Natural killer cell treated with Interleukin-12 subunit alpha and Interleukin-12 subunit beta and Interleukin-15 and Interleukin-18, amount 100 ng/mL, for 72 hours (primary cell): Measurements from ENCODE around the gene KIAA1586. TPM values are rescaled to one million over a fixed set of nuclear protein-coding genes. Genes with fewer than 3 reads are reported as not detected.
"Not testable (repeated sequence)": the region's sequence is repeated elsewhere in the genome, so short reads cannot be mapped to it uniquely, and the experiment has no call there.

Experiments
- ATAC-seq, 2 donors: fragments of 150-1000 bp; cut with Tn5 transposase in 1 of 2; sonication (Bioruptor Pico), chemical (Tn5 transposase) in 1 of 2; 2 replicates each; pipeline ENCODE4 v1.10.0; 2021
- DNase-seq: peaks from one replicate; pipeline ENCODE4 v3.0.0; 2022; ENCODE audit warnings: low spot score
- H3K27ac Mint-ChIP-seq, 2 donors: 1 replicate in 1 of 2; 2 replicates in 1 of 2; pipeline ENCODE4 v1.8.0; 2022; ENCODE audit warnings: mixed read lengths in 2 of 2, mild to moderate bottlenecking in 1 of 2, moderate library complexity in 1 of 2
- H3K27me3 Mint-ChIP-seq, 2 donors: 1 replicate in 1 of 2; 2 replicates in 1 of 2; pipeline ENCODE4 v1.8.0; 2022; ENCODE audit warnings: mixed read lengths in 2 of 2
- H3K36me3 Mint-ChIP-seq: one replicate; pipeline ENCODE4 v1.8.0; 2022; ENCODE audit warnings: mixed read lengths
- H3K4me1 Mint-ChIP-seq, 2 donors: 1 replicate in 1 of 2; 2 replicates in 1 of 2; pipeline ENCODE4 v1.8.0; 2022; ENCODE audit warnings: low read depth in 2 of 2, mixed read lengths in 2 of 2, mild to moderate bottlenecking in 1 of 2
- H3K4me3 Mint-ChIP-seq: one replicate; pipeline ENCODE4 v1.8.0; 2022; ENCODE audit warnings: mixed read lengths
- H3K9me3 Mint-ChIP-seq: 2 replicates; pipeline ENCODE4 v1.8.0; 2022; ENCODE audit warnings: mixed read lengths
- total RNA-seq, 2 donors: library from RNA; stranded (reverse); gene quantifications; one replicate each; pipeline ENCODE4 v1.2.3, GENCODE V29; 2022

KIAA1586 gene
- total RNA-seq, 2 donors from 2014 or later, result 11.4 to 16.8 TPM

- peaks cover 15% of the 10 kb centered on the region for H3K36me3 Mint-ChIP-seq
- peaks cover 14% of the 10 kb centered on the region for H3K9me3 Mint-ChIP-seq
- H3K4me1 Mint-ChIP-seq, result no peaks in the 10 kb centered on the region
- H3K27me3 Mint-ChIP-seq, result peaks cover 10 to 16% of the 10 kb centered on the region in 2 donors
- ATAC-seq (no peak), DNase-seq (no peak)
- no peak overlapping the region for H3K4me3 Mint-ChIP-seq
- no peak overlapping the region for H3K27ac Mint-ChIP-seq
Measured at GRCh38 chr6:57026001-57026400, 20.5 kb upstream of the KIAA1586 start.

DNA sequence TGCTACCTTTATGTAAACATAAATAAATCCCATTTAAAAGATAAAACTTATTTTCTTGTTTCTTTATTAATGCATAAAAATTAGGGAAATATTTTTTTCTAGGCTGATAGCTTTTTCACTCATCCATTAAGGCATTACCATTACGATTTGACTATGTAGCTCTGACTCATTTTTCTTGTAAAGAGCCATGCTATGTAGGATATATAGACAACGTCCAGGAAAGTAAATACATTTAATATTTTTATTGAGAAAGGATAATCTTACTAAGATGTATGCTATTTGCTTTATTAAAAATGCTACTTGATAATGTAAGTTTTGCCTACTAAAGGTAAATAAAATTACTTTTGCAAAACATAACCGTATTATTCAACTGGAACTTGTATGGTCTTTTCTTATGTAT is 19.2 kb upstream of the KIAA1586 start:
- H3K27ac Mint-ChIP-seq, result no peak overlapping the region
- peaks cover 18 to 25% of the 10 kb centered on the region in 2 donors for H3K27me3 Mint-ChIP-seq
- H3K4me1 Mint-ChIP-seq, result no peaks in the 10 kb centered on the region
- no peak for DNase-seq
- H3K4me3 Mint-ChIP-seq, result no peak overlapping the region
- no peak for ATAC-seq
- H3K9me3 Mint-ChIP-seq, result peaks cover 14% of the 10 kb centered on the region
- peaks cover 15% of the 10 kb centered on the region for H3K36me3 Mint-ChIP-seq

- H3K4me1 Mint-ChIP-seq, result no peaks in the 10 kb centered on the region
- H3K9me3 Mint-ChIP-seq, result peaks cover 14% of the 10 kb centered on the region
- no peak overlapping the region for H3K4me3 Mint-ChIP-seq
- H3K36me3 Mint-ChIP-seq, result peaks cover 14% of the 10 kb centered on the region
- H3K27ac Mint-ChIP-seq, result no peak overlapping the region
- ATAC-seq, result no peak
- no peak for DNase-seq
- peaks cover 22 to 36% of the 10 kb centered on the region in 2 donors for H3K27me3 Mint-ChIP-seq
Measured at GRCh38 chr6:57029213-57029612, 17.3 kb upstream of the KIAA1586 start.

- H3K4me1 Mint-ChIP-seq, result no peaks in the 10 kb centered on the region
- no peaks in the 10 kb centered on the region for H3K36me3 Mint-ChIP-seq
- no peaks in the 10 kb centered on the region for H3K9me3 Mint-ChIP-seq
- peaks cover 22 to 39% of the 10 kb centered on the region in 2 donors for H3K27me3 Mint-ChIP-seq
- DNase-seq (no peak), ATAC-seq (no peak)
- H3K4me3 Mint-ChIP-seq, result no peak overlapping the region
- no peak overlapping the region for H3K27ac Mint-ChIP-seq
Measured at GRCh38 chr6:57033228-57033627, 13.3 kb upstream of the KIAA1586 start.

GRCh38 chr6:57035549-57035948 is 10.9 kb upstream of the KIAA1586 start:
- Mint-ChIP-seq H3K27me3 (peaks cover 29 to 54% of the 10 kb centered on the region in 2 donors), H3K4me1 (no peaks in the 10 kb centered on the region), H3K27ac (no peak overlapping the region), H3K9me3 (no peaks in the 10 kb centered on the region), H3K36me3 (no peaks in the 10 kb centered on the region), H3K4me3 (no peak overlapping the region)
- ATAC-seq (no peak), DNase-seq (no peak)

DNA sequence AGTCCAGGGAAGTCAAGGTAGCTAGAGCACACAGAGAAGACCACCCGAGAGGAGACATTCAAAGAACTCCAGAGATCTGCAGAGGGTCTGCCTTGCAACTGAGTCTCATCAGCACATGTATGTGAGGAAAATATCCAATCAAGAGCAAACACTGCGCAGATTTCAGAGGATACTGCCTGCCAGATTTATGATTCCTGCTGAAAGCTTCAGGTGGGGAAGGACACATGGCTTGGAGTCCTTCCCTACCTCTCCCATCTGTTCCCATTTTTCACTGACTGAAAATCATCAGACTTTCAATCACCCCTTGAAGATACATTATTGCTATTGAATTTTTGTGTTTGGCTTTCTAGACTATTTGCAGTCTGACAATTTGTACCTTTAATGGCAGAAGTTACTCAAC is 7.6 kb upstream of the KIAA1586 start:
- Mint-ChIP-seq H3K27ac (no peak overlapping the region), H3K4me1 (no peaks in the 10 kb centered on the region), H3K36me3 (no peaks in the 10 kb centered on the region), H3K4me3 (no peak overlapping the region), H3K9me3 (no peaks in the 10 kb centered on the region), H3K27me3 (peaks cover 33 to 53% of the 10 kb centered on the region in 2 donors)
- DNase-seq (no peak), ATAC-seq (no peak)

GRCh38 chr6:57040011-57040410 is 6.5 kb upstream of the KIAA1586 start:
- Mint-ChIP-seq H3K4me3 (no peak overlapping the region), H3K27me3 (peaks cover 32 to 59% of the 10 kb centered on the region in 2 donors), H3K9me3 (no peaks in the 10 kb centered on the region), H3K36me3 (no peaks in the 10 kb centered on the region), H3K27ac (no peak overlapping the region), H3K4me1 (no peaks in the 10 kb centered on the region)
- ATAC-seq (no peak), DNase-seq (no peak)

DNA sequence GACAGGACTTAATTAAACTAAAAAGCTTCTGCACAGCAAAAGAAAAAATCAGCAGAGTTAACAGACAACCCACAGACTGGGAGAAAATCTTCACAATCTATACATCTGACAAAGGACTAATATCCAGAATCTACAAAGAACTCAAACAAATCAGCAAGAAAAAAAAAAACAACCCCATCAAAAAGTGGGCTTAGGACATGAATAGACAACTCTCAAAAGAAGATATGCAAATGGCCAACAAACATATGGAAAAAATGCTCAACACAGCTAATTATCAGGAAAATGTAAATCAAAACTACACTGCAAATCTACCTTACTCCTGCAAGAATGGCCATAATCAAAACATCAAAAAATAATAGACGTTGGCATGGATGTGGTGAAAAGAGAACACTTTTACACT is 2.4 kb upstream of the KIAA1586 start:
- not testable (repeated sequence) for H3K9me3 Mint-ChIP-seq, H3K27ac Mint-ChIP-seq, H3K36me3 Mint-ChIP-seq, DNase-seq, H3K4me3 Mint-ChIP-seq, ATAC-seq
- peaks cover 12 to 13% of the 10 kb centered on the region in 2 donors for H3K4me1 Mint-ChIP-seq
- H3K27me3 Mint-ChIP-seq, result peaks cover 23 to 35% of the 10 kb centered on the region in 2 donors

DNA sequence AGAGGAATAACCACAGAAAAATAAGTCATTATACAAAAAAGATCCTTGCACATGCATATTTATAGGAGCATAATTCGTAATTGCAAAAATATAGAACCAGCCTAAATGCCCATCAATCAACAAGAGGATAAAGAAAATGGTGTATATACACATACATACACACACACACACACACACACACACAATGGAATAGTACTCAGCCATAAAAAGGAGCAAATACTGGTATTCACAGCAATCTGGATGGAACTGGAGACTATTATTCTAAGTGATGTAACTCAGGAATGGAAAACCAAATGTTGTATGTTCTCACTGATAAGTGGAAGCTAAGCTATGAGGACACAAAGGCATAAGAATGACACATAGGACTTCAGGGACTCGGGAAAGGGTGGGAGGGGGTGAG is 1.9 kb upstream of the KIAA1586 start:
- no peak overlapping the region for H3K4me3 Mint-ChIP-seq
- no peaks in the 10 kb centered on the region for H3K36me3 Mint-ChIP-seq
- ATAC-seq (no peak), DNase-seq (no peak)
- peaks cover 14 to 18% of the 10 kb centered on the region in 2 donors for H3K4me1 Mint-ChIP-seq
- no peaks in the 10 kb centered on the region for H3K9me3 Mint-ChIP-seq
- H3K27me3 Mint-ChIP-seq, result peaks cover 21 to 30% of the 10 kb centered on the region in 2 donors
- no peak overlapping the region for H3K27ac Mint-ChIP-seq

DNA sequence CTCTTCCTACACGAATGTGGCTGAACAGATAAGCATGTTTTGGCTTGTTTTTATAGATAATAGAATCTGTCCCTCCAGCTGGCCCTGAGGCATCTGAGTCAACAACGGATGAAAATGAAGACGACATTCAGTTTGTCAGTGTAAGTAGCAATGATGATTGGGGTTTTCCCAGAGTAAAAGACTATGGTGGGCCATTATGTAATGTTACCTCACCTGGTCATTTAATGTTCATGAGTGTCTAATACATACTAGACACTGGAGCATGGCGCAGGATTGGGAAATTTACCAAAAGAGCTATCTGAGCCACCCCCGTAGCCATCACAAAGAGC is 728 bp downstream of the KIAA1586 start:
- ATAC-seq, result peak in 1 of 2 donors; percentile 21
- Mint-ChIP-seq H3K4me1 (peaks cover 16 to 22% of the 10 kb centered on the region in 2 donors), H3K27me3 (peaks cover 12 to 16% of the 10 kb centered on the region in 2 donors)
- not testable (repeated sequence) for DNase-seq, H3K9me3 Mint-ChIP-seq, H3K4me3 Mint-ChIP-seq, H3K27ac Mint-ChIP-seq, H3K36me3 Mint-ChIP-seq

- not testable (repeated sequence) for DNase-seq, H3K36me3 Mint-ChIP-seq, H3K9me3 Mint-ChIP-seq, ATAC-seq
- Mint-ChIP-seq H3K27me3 (peaks cover 10 to 14% of the 10 kb centered on the region in 2 donors), H3K27ac (peak overlapping the region in 1 of 2 donors; percentile 21), H3K4me1 (peaks cover 16 to 22% of the 10 kb centered on the region in 2 donors), H3K4me3 (peak overlapping the region; percentile 72)
Measured at GRCh38 chr6:57047859-57048258, 1.4 kb downstream of the KIAA1586 start.

GRCh38 chr6:57048577-57048976 is 2.1 kb downstream of the KIAA1586 start:
- no peaks in the 10 kb centered on the region for H3K9me3 Mint-ChIP-seq
- H3K4me3 Mint-ChIP-seq, result peak overlapping the region; percentile 72
- peaks cover 11% of the 10 kb centered on the region for H3K36me3 Mint-ChIP-seq
- H3K27ac Mint-ChIP-seq, result peak overlapping the region in 1 of 2 donors; percentile 21
- peaks cover 5 to 9% of the 10 kb centered on the region in 2 donors for H3K27me3 Mint-ChIP-seq
- ATAC-seq (no peak), DNase-seq (no peak)
- H3K4me1 Mint-ChIP-seq, result peaks cover 16 to 22% of the 10 kb centered on the region in 2 donors

DNA sequence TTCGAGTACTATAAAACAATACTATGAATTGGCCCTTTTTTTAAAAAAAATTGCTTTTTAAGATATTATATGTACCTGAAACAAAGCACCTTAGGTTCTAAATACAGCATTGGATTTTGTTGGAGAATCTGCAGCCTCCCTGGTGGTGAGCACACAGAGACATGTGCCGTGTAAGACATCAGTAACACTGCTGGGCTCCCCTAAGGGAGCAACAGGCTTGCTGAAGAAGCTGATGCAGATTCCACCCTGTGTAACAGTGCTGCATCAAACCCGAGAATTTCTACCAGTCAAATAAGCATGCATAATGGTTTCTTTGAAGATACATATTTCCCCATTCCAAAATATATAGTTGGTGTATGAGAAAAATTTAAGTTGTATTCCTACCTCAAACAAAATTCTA is 17.4 kb downstream of the KIAA1586 start:
- no peak for DNase-seq
- Mint-ChIP-seq H3K4me3 (no peak overlapping the region), H3K4me1 (no peaks in the 10 kb centered on the region), H3K27ac (no peak overlapping the region), H3K9me3 (no peaks in the 10 kb centered on the region), H3K27me3 (no peaks in the 10 kb centered on the region), H3K36me3 (peaks cover 19% of the 10 kb centered on the region)
- ATAC-seq, result no peak

DNA sequence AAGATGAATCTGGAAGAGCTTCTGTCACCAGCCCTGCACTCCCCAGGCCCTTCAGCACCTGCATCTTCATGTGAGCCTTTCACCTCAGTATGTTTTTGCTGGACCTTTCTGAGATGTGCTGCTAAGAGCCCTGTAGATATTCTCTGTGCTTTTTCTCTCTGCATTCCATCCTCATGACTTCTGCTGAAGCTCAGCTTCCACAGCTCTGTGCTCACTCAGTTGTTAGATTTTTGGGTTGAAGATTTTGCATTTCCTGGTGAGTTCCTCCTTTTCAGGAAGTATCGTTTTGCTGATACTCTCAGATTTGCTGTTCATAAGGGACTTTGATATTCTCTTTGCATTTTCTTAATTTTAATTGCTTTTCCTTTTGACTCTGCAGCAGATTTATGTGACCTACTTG is 18.3 kb downstream of the KIAA1586 start:
- Mint-ChIP-seq H3K4me3 (no peak overlapping the region), H3K36me3 (peaks cover 16% of the 10 kb centered on the region), H3K27ac (no peak overlapping the region), H3K9me3 (no peaks in the 10 kb centered on the region), H3K27me3 (no peaks in the 10 kb centered on the region), H3K4me1 (no peaks in the 10 kb centered on the region)
- no peak for ATAC-seq
- DNase-seq, result no peak

DNA sequence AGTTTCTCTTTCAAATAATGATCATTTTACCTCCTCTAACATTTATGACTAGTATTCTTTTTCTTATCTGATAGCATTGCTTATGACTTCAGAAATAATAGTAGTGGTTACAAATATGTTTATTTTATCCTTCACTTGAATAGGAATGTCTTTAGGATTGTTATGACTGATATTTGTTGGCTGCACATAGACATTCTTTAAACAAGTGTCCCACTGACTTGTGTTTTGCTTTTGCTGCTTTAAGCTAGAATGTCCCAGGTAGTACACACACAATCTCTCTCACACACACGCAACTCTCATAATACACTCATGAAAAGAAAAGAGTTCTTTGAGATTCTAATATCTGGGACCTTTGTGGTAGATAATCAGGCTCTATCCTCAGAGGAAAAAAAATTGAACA is 21.6 kb downstream of the KIAA1586 start:
- Mint-ChIP-seq H3K27ac (no peak overlapping the region), H3K4me1 (no peaks in the 10 kb centered on the region), H3K27me3 (no peaks in the 10 kb centered on the region), H3K36me3 (peaks cover 10% of the 10 kb centered on the region), H3K4me3 (no peak overlapping the region), H3K9me3 (no peaks in the 10 kb centered on the region)
- no peak for ATAC-seq
- no peak for DNase-seq
